HG03354 (cell line): ENCODE data around the gene TEX29.

Source experiments
- ATAC-seq: cut with Tn5 transposase; IDR thresholded peaks from one replicate; pipeline ENCODE4 v1.9.1; 2021; ENCODE audit warnings: mild to moderate bottlenecking; ENCODE audit not compliant: unreplicated experiment, poor library complexity, severe bottlenecking

The TEX29 gene

GRCh38 chr13:111361873-111362648 lies 41.6 kb downstream of the TEX29 start:
- ATAC-seq, result no peak

GRCh38 chr13:111363121-111363520 lies 42.7 kb downstream of the TEX29 start:
- no peak for ATAC-seq

GRCh38 chr13:111363591-111363990 lies 43.1 kb downstream of the TEX29 start:
- ATAC-seq, result no peak

- no peak for ATAC-seq
These were observed 44.9 kb downstream of the TEX29 start for GRCh38 chr13:111365149-111366005.

- no peak for ATAC-seq
These were observed 46.9 kb downstream of the TEX29 start for GRCh38 chr13:111367340-111367739.

GRCh38 chr13:111368091-111368490 lies 47.6 kb downstream of the TEX29 start:
- ATAC-seq, result no peak

- ATAC-seq, result no peak
These were observed 49.7 kb downstream of the TEX29 start for GRCh38 chr13:111370147-111370546.

- no peak for ATAC-seq
These were observed 50.4 kb downstream of the TEX29 start for GRCh38 chr13:111370570-111371535.

GRCh38 chr13:111371720-111372119 lies 51.3 kb downstream of the TEX29 start:
- ATAC-seq, result no peak

GRCh38 chr13:111372651-111373425 lies 52.4 kb downstream of the TEX29 start:
- no peak for ATAC-seq

- no peak for ATAC-seq
These were observed 53.0 kb downstream of the TEX29 start for GRCh38 chr13:111373486-111373885.

GRCh38 chr13:111380431-111380830 lies 60.0 kb downstream of the TEX29 start:
- no peak for ATAC-seq

- no peak for ATAC-seq
These were observed 62.0 kb downstream of the TEX29 start for GRCh38 chr13:111382411-111382810.

GRCh38 chr13:111382877-111383276 lies 62.4 kb downstream of the TEX29 start:
- no peak for ATAC-seq

- ATAC-seq, result no peak
These were observed 63.4 kb downstream of the TEX29 start for GRCh38 chr13:111383591-111384440.

- no peak for ATAC-seq
These were observed 64.2 kb downstream of the TEX29 start for GRCh38 chr13:111384441-111385182.

GRCh38 chr13:111385183-111385857 lies 64.9 kb downstream of the TEX29 start:
- ATAC-seq, result no peak
